Measurements from ENCODE around the gene ZNF621.

DNA sequence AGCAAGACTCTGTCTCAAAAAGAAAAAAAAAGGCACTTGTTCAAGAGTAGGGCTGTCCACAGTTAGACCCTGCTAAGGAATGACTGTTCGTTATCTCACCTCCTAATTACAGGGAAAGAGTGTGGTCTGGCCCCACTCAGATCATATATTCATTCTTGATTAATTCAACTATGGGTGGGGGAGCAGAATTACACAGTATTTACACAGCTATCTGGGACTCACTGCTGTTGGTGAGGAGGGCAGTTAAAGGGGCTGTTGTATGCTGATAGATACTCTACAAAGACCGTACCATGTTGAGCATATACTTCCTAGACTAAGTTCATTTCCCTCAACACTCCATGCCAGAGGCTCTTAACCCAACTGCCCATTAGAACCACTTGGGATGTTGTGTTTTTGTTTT, 22.7 kb upstream of the ZNF621 start:
- TF ChIP-seq, protein P1, sequence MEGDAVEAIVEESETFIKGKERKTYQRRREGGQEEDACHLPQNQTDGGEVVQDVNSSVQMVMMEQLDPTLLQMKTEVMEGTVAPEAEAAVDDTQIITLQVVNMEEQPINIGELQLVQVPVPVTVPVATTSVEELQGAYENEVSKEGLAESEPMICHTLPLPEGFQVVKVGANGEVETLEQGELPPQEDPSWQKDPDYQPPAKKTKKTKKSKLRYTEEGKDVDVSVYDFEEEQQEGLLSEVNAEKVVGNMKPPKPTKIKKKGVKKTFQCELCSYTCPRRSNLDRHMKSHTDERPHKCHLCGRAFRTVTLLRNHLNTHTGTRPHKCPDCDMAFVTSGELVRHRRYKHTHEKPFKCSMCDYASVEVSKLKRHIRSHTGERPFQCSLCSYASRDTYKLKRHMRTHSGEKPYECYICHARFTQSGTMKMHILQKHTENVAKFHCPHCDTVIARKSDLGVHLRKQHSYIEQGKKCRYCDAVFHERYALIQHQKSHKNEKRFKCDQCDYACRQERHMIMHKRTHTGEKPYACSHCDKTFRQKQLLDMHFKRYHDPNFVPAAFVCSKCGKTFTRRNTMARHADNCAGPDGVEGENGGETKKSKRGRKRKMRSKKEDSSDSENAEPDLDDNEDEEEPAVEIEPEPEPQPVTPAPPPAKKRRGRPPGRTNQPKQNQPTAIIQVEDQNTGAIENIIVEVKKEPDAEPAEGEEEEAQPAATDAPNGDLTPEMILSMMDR (IDR thresholded peaks at IDR 0.05): no peak
- no peak for TF ChIP-seq POLR2A (IDR thresholded peaks at IDR 0.05)
